HEK293 (cell line): ENCODE measurements around the gene PNLIP.

Experiments used
- HOXA7 ChIP-seq: sonication (generic); formaldehyde crosslinking; IDR thresholded peaks from 2 replicates; pipeline ENCODE4 v1.8.1; 2022; ENCODE audit warnings: missing genetic modification reagents, borderline replicate concordance
- MZF1 ChIP-seq: fragments of 450-650 bp; formaldehyde crosslinking; IDR thresholded peaks from 2 replicates; pipeline ENCODE4 v1.5.1; 2017; ENCODE audit warnings: missing biosample characterization, missing genetic modification characterization, borderline replicate concordance
- TF ChIP-seq, protein P1 (sequence below): fragments of 450-650 bp; formaldehyde crosslinking; IDR thresholded peaks from 2 replicates; pipeline ENCODE4 v1.5.1; 2016; ENCODE audit warnings: missing biosample characterization, missing genetic modification characterization
- TF ChIP-seq, protein P2 (sequence below): fragments of 450-650 bp; formaldehyde crosslinking; IDR thresholded peaks from 2 replicates; pipeline ENCODE4 v1.5.1; 2016; ENCODE audit warnings: missing biosample characterization, missing genetic modification characterization

DNA sequence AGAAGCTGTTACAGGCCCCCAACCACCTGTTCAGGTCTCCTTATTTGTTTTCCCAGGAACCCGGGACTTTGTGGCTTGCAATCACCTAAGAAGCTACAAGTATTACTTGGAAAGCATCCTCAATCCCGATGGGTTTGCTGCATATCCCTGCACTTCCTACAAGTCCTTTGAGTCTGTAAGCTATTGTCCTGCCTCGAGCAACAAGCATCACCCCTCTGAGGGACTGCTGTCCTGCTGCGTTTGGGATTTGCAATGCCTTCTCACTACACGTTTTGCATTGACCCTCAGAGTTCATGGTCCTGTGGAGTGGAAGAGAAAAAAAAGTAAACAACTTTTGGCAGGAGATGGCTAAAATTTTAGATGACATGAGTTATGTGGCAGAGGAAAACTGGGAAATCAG is 54.3 kb downstream of the PNLIP start:
- TF ChIP-seq, protein P1, sequence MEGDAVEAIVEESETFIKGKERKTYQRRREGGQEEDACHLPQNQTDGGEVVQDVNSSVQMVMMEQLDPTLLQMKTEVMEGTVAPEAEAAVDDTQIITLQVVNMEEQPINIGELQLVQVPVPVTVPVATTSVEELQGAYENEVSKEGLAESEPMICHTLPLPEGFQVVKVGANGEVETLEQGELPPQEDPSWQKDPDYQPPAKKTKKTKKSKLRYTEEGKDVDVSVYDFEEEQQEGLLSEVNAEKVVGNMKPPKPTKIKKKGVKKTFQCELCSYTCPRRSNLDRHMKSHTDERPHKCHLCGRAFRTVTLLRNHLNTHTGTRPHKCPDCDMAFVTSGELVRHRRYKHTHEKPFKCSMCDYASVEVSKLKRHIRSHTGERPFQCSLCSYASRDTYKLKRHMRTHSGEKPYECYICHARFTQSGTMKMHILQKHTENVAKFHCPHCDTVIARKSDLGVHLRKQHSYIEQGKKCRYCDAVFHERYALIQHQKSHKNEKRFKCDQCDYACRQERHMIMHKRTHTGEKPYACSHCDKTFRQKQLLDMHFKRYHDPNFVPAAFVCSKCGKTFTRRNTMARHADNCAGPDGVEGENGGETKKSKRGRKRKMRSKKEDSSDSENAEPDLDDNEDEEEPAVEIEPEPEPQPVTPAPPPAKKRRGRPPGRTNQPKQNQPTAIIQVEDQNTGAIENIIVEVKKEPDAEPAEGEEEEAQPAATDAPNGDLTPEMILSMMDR (tag by site-specific recombination) = no peak
- TF ChIP-seq MZF1 (tag by site-specific recombination) (no peak), HOXA7 (CRISPR knock-in tag) (no peak)
- TF ChIP-seq, protein P2, sequence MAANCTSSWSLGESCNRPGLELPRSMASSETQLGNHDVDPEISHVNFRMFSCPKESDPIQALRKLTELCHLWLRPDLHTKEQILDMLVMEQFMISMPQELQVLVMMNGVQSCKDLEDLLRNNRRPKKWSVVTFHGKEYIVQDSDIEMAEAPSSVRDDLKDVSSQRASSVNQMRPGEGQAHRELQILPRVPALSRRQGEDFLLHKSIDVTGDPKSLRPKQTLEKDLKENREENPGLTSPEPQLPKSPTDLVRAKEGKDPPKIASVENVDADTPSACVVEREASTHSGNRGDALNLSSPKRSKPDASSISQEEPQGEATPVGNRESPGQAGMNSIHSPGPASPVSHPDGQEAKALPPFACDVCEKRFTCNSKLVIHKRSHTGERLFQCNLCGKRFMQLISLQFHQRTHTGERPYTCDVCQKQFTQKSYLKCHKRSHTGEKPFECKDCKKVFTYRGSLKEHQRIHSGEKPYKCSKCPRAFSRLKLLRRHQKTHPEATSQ (tag by site-specific recombination) = no peak
